Sigmoid colon (tissue), 4 donors: ENCODE data around the gene ZNF701.

Experiments
- POLR2A ChIP-seq, 2 donors: fragments of 450-650 bp; IDR thresholded peaks; one replicate each; pipeline ENCODE4 v1.6.1; 2016; ENCODE audit warnings: antibody characterized with exemption in 2 of 2, mild to moderate bottlenecking in 2 of 2, moderate library complexity in 2 of 2
- POLR2AphosphoS5 ChIP-seq, 4 donors: sonication (generic); formaldehyde crosslinking; IDR thresholded peaks; one replicate each; pipeline ENCODE4 v1.6.1; 2017; ENCODE audit warnings: antibody characterized with exemption in 4 of 4
- TF ChIP-seq, protein P1 (sequence below), 4 experiments: fragments of 450-650 bp in 3 of 4; fragments of 200-600 bp in 1 of 4; IDR thresholded peaks; one replicate each; pipeline ENCODE4 v1.5.1; 2016 to 2019; ENCODE audit warnings: antibody characterized with exemption in 4 of 4, mild to moderate bottlenecking in 3 of 4, moderate library complexity in 2 of 4

DNA sequence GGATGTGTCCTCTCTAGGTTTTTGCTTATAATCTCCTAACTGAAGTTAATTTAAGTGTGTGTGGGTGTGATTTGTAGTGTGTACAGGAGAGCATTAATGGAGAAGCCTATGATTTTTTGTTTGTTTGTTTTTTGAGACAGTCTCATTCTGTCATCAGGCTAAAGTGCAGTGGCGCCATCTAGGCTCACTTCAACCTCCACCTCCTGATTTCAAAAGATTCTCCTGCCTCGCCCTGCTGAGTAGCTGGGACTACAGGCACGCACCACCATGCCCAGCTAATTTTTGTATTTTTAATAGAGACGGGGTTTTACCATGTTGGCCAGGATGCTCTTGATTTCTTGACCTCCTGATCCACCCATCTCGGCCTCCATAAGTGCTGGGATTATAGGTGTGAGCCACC, 20.6 kb downstream of the ZNF701 start:
- TF ChIP-seq POLR2A (IDR thresholded peaks at IDR 0.05) (no peak), POLR2AphosphoS5 (IDR thresholded peaks at IDR 0.05) (no peak)
- TF ChIP-seq, protein P1, sequence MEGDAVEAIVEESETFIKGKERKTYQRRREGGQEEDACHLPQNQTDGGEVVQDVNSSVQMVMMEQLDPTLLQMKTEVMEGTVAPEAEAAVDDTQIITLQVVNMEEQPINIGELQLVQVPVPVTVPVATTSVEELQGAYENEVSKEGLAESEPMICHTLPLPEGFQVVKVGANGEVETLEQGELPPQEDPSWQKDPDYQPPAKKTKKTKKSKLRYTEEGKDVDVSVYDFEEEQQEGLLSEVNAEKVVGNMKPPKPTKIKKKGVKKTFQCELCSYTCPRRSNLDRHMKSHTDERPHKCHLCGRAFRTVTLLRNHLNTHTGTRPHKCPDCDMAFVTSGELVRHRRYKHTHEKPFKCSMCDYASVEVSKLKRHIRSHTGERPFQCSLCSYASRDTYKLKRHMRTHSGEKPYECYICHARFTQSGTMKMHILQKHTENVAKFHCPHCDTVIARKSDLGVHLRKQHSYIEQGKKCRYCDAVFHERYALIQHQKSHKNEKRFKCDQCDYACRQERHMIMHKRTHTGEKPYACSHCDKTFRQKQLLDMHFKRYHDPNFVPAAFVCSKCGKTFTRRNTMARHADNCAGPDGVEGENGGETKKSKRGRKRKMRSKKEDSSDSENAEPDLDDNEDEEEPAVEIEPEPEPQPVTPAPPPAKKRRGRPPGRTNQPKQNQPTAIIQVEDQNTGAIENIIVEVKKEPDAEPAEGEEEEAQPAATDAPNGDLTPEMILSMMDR (IDR thresholded peaks at IDR 0.05) = no peak
